ENCODE measurements around the gene CDKN2C.
A peak's percentile ranks its signal among the peaks of the same experiment; 100 is the strongest.
"Not testable (repeated sequence)": the region's sequence is repeated elsewhere in the genome, so short reads cannot be mapped to it uniquely, and the experiment has no call there.

CDKN2C gene

GRCh38 chr1:50930965-50931737 is 38.9 kb upstream of the CDKN2C start:
- H3K4me3 ChIP-seq (ENCODE audit: low read length), result no peak overlapping the region
- no peak for TF ChIP-seq CTCF (IDR thresholded peaks at IDR 0.05; ENCODE audit: insufficient read depth, low read depth, low read length, missing control alignments)
- DNase-seq (ENCODE audit: low read depth), result peak; percentile 19

- DNase-seq (ENCODE audit: low read depth); H3K4me3 ChIP-seq (ENCODE audit: low read length): not testable (repeated sequence)
These were observed 38.0 kb upstream of the CDKN2C start for GRCh38 chr1:50932043-50932442.

- not testable (repeated sequence) for DNase-seq (ENCODE audit: low read depth); H3K4me3 ChIP-seq (ENCODE audit: low read length)
These were observed 36.3 kb upstream of the CDKN2C start for GRCh38 chr1:50933770-50934169.

- H3K4me3 ChIP-seq (ENCODE audit: low read length), result no peak overlapping the region
These were observed 35.2 kb upstream of the CDKN2C start for GRCh38 chr1:50934838-50935237.

GRCh38 chr1:50935276-50935675 is 34.8 kb upstream of the CDKN2C start:
- H3K4me3 ChIP-seq (ENCODE audit: low read length); DNase-seq (ENCODE audit: low read depth): not testable (repeated sequence)

More at GRCh38 chr1:50934838-50935237, 35.2 kb upstream of the CDKN2C start:
- TF ChIP-seq CTCF (IDR thresholded peaks at IDR 0.05; ENCODE audit: insufficient read depth, low read depth, low read length, missing control alignments), result no peak
- no peak for DNase-seq (ENCODE audit: low read depth)

- TF ChIP-seq CTCF (IDR thresholded peaks at IDR 0.05; ENCODE audit: insufficient read depth, low read depth, low read length, missing control alignments), result no peak
- DNase-seq (ENCODE audit: low read depth), result no peak
These were observed 33.7 kb upstream of the CDKN2C start for GRCh38 chr1:50936321-50936720.

GRCh38 chr1:50940291-50940690 is 29.8 kb upstream of the CDKN2C start:
- TF ChIP-seq CTCF (IDR thresholded peaks at IDR 0.05; ENCODE audit: insufficient read depth, low read depth, low read length, missing control alignments), result no peak
- H3K4me3 ChIP-seq (ENCODE audit: low read length), result no peak overlapping the region
- peak; percentile 41 for DNase-seq (ENCODE audit: low read depth)

More at GRCh38 chr1:50936321-50936720, 33.7 kb upstream of the CDKN2C start:
- no peak overlapping the region for H3K4me3 ChIP-seq (ENCODE audit: low read length)

- no peak for TF ChIP-seq CTCF (IDR thresholded peaks at IDR 0.05; ENCODE audit: insufficient read depth, low read depth, low read length, missing control alignments)
- DNase-seq (ENCODE audit: low read depth), result no peak
- H3K4me3 ChIP-seq (ENCODE audit: low read length), result no peak overlapping the region
These were observed 27.7 kb upstream of the CDKN2C start for GRCh38 chr1:50942334-50942733.

Measured in epithelial cell of esophagus (primary cell).